ENCODE data around the gene DGKB.

DGKB gene

GRCh38 chr7:14260011-14260410 lies 642.5 kb downstream of the DGKB start:
- DNase-seq = no peak

- DNase-seq = no peak
These were observed 643.7 kb downstream of the DGKB start for GRCh38 chr7:14258861-14259260.

- no peak for DNase-seq
These were observed 644.1 kb downstream of the DGKB start for GRCh38 chr7:14258441-14258840.

GRCh38 chr7:14252458-14252857 lies 650.1 kb downstream of the DGKB start:
- no peak for DNase-seq

- DNase-seq = no peak
These were observed 660.4 kb downstream of the DGKB start for GRCh38 chr7:14242175-14242574.

GRCh38 chr7:14236834-14237233 lies 665.7 kb downstream of the DGKB start:
- no peak for DNase-seq

DNA sequence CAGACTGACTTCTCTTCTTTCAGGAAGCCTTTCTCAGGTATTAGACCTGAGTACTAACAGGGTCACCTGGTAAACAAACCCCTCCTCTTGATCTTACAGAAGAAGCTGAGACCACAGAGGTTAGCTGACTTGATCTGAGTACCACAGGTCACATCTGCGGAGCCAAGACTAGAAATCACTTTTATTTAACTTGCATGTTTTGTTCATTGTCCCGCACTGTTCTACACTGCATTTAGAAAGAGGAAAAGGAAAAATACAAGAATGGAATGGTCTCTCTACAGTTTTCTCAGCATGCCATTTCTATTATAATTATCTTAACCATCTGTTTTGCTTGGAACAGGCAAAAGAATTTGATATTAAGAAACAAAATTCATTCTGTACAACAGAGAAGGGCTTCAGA lies 667.5 kb downstream of the DGKB start:
- no peak for DNase-seq

GRCh38 chr7:14233868-14234369 lies 668.6 kb downstream of the DGKB start:
- DNase-seq = no peak

- no peak for DNase-seq
These were observed 669.3 kb downstream of the DGKB start for GRCh38 chr7:14233076-14233867.

- DNase-seq = no peak
These were observed 673.5 kb downstream of the DGKB start for GRCh38 chr7:14229047-14229446.

GRCh38 chr7:14228341-14228740 lies 674.2 kb downstream of the DGKB start:
- no peak for DNase-seq

DNA sequence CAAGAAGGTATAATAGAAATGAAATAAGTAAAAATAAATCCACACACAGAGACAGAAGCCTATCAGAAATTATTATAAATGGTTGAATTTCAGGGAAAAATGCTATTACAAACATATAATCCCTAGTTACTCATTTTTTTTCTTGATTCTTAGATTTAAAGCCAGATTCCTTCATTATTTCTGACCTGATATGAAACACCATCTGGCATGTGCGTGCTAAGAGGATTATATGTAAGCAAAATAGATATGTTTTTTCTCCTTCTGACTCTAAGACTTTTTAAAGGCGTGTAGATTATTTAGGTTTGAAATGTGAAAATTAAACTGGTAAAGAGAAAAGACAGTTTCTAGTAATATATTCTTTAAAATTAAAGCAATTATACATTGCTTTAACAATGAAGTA lies 676.4 kb downstream of the DGKB start:
- no peak for DNase-seq

GRCh38 chr7:14219125-14219524 lies 683.4 kb downstream of the DGKB start:
- DNase-seq = no peak

- DNase-seq = no peak
These were observed 684.2 kb downstream of the DGKB start for GRCh38 chr7:14218338-14218737.

DNA sequence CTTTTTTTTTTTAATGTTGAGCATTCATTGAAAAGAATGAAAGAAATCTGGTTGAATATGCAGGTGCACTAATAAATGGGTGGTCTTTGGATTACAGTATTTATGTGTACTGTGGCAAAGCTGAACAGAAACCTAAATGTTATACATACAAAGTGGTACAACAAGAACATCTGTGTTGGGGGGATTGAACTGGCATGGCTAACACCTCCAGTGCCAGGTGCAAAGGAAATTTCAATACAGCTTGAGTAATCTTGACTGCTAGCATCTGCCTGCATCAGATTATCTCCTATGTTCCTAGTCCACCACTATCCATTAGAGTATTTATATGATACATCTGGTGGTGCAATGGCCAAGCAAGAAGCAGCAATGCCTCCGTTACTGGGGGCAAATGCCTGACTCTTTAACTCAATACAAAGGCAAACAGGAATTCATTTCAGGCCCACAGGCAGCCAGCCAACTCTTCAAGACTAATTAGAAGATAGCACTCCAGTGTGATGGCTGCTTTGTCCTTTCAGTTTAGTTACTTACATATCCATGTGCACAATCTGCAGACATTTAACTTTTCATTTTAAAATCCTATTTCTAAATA lies 692.6 kb downstream of the DGKB start:
- no peak for DNase-seq

GRCh38 chr7:14207711-14208110 lies 694.8 kb downstream of the DGKB start:
- no peak for DNase-seq

DNA sequence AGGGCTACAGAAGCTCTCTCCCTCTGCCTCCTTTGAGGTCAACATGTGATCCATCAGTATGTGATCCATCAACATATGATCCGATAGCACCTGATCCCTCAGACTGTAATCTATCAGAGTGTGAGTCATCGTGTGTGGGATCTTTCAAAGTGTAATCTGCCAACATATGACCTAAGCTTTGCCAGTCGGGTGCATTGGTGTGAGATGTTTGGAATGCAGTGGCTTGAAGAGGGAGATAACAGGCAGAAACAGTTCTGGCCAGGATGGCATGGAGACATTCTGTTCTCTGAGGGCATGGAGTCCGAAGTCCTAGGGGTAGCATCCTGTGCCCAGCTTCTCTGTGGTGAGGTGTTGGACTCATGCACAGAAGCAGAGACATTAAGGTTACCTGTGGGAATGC lies 695.4 kb downstream of the DGKB start:
- no peak for DNase-seq

GRCh38 chr7:14206121-14206520 lies 696.4 kb downstream of the DGKB start:
- no peak for DNase-seq

DNA sequence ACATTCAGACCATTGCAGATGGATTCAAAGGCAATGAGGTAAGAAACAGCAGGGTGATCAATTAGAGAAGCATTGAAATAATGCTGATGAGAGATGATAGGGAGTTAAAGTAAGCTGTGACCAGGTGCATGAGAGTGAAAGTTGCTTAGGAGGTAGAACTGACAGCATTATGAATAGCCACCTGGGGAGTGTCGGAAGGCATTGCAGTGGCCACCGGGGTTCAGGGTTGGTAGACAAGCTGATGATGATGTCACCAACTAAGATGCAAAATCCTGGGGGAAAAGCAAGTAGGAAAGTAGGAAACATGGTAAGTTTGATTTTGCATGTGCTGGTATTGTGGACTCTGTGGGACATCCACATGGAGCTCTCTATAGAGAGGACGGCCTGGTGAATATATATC lies 701.2 kb downstream of the DGKB start:
- no peak for DNase-seq

DNA sequence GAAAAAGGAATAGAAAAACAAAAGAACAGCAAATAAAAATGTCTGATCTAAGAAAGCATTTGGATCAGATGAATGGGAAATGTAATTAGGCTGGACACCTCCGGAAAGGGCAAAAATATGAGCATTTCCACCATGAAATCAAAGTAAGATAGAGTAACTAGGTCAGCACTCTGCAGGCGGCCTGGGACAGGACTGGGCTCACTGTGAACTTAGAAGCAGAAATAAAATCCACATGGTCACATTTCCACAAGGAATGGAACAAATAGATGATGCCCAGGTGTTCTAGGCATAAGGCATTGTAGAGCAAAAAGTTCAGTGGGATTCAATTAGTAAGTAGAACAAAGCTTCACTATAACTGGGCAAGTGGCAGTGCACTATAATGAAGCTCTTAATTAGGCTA lies 703.2 kb downstream of the DGKB start:
- no peak for DNase-seq

DNA sequence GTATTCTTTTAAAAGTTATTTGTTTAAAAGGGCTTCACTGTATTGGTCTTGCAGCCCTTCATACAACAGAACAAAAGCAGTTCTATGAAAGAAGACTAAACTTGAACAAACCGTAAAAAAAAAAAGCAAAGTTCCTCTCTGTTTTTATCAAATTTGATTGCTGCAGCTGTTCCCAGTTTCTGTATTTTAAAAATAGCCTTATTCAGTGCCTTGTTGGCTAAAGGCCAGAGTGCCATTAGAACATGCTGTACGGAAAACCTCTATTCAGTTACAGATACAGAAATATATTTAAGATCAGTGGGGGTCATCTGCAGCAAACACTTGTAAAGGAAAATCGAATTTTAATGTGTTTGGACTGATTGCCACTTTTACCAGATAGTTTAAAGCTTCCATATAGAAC lies 705.3 kb downstream of the DGKB start:
- DNase-seq = no peak

GRCh38 chr7:14196555-14196954 lies 706.0 kb downstream of the DGKB start:
- DNase-seq = no peak

- DNase-seq = no peak
These were observed 706.7 kb downstream of the DGKB start for GRCh38 chr7:14195871-14196270.

GRCh38 chr7:14195079-14195478 lies 707.5 kb downstream of the DGKB start:
- DNase-seq = no peak

DNA sequence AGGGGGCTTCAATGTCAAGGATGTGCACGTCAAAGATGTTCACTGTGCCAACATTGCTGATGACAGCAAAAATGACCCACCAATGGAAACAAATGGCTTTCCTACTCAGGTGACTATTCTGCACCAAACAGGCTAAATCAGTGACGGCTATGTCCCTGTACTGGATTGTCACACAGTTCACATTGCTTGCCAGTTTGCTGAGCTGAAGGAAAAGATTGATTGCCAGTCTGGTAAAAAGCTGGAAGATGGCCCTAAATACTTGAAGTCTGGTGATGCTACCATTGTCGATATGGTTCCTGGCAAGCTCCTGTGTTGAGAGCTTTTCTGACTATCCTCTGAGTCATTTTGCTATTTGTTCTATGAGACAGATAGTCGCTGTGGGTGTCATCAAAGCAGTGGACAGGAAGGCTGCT lies 710.9 kb downstream of the DGKB start:
- DNase-seq = no peak
